Measurements from ENCODE around the gene PPP2R3C.

DNA sequence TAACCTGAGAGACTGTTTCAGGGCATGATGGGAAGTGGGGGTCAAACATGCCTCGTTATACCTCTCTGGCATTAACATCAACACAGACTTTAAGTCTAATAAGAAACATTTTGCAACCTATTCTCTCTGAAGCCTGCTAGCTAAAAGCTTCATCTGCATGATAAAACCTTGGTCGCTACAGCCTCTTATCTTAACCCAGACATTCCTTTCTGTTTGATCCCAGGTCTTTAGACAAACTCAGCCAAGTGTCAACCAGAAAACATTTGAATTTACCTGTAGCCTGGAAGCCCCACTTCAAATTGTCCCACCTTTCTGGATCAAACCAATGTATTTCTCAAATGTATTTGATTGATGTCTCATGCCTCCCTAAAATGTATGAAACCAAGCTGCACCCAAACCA lies 9.1 kb downstream of the PPP2R3C start:
- no peak for TF ChIP-seq EP300 (IDR thresholded peaks at IDR 0.05; ENCODE audit: borderline replicate concordance)
- no peak for TF ChIP-seq CEBPB (IDR thresholded peaks at IDR 0.05)
- TF ChIP-seq MAX (IDR thresholded peaks at IDR 0.05), result no peak
- TF ChIP-seq YY1 (IDR thresholded peaks at IDR 0.05; ENCODE audit: low read depth), result no peak
- TF ChIP-seq FOXM1 (IDR thresholded peaks at IDR 0.05; ENCODE audit: borderline replicate concordance, low read depth), result no peak
- no peak for TF ChIP-seq RAD21 (IDR thresholded peaks at IDR 0.05; ENCODE audit: low read depth)
- TF ChIP-seq CREB1 (IDR thresholded peaks at IDR 0.05; ENCODE audit: low read depth), result no peak
- TF ChIP-seq, protein P1, sequence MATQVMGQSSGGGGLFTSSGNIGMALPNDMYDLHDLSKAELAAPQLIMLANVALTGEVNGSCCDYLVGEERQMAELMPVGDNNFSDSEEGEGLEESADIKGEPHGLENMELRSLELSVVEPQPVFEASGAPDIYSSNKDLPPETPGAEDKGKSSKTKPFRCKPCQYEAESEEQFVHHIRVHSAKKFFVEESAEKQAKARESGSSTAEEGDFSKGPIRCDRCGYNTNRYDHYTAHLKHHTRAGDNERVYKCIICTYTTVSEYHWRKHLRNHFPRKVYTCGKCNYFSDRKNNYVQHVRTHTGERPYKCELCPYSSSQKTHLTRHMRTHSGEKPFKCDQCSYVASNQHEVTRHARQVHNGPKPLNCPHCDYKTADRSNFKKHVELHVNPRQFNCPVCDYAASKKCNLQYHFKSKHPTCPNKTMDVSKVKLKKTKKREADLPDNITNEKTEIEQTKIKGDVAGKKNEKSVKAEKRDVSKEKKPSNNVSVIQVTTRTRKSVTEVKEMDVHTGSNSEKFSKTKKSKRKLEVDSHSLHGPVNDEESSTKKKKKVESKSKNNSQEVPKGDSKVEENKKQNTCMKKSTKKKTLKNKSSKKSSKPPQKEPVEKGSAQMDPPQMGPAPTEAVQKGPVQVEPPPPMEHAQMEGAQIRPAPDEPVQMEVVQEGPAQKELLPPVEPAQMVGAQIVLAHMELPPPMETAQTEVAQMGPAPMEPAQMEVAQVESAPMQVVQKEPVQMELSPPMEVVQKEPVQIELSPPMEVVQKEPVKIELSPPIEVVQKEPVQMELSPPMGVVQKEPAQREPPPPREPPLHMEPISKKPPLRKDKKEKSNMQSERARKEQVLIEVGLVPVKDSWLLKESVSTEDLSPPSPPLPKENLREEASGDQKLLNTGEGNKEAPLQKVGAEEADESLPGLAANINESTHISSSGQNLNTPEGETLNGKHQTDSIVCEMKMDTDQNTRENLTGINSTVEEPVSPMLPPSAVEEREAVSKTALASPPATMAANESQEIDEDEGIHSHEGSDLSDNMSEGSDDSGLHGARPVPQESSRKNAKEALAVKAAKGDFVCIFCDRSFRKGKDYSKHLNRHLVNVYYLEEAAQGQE (IDR thresholded peaks at IDR 0.05; ENCODE audit: low read depth), result no peak
- TF ChIP-seq EGR1 (IDR thresholded peaks at IDR 0.05), result no peak
- no peak for TF ChIP-seq TEAD4 (IDR thresholded peaks at IDR 0.05)
- no peak for TF ChIP-seq TAF1 (IDR thresholded peaks at IDR 0.05; ENCODE audit: low read depth)
- no peak for TF ChIP-seq TCF12 (IDR thresholded peaks at IDR 0.05; ENCODE audit: low read depth)
- no peak for TF ChIP-seq NFIC (IDR thresholded peaks at IDR 0.05)
